K562 (cell line): ENCODE measurements around the gene ZNF302. TPM values are rescaled to one million over a fixed set of nuclear protein-coding genes. Genes with fewer than 3 reads are reported as not detected.

Experiments
- CHD1 ChIP-seq: fragments of 200-600 bp; sonication (generic); IDR thresholded peaks from one replicate; pipeline ENCODE4 v1.6.1; 2012; ENCODE audit warnings: mild to moderate bottlenecking, moderate library complexity, low read length, inconsistent platforms
- E2F6 ChIP-seq, 2 experiments: IDR thresholded peaks; 2 replicates each; pipeline ENCODE4 v1.6.1; 2011; ENCODE audit warnings: borderline replicate concordance in 1 of 2, control low read depth in 1 of 2, low read depth in 1 of 2, low read length in 1 of 2, mild to moderate bottlenecking in 1 of 2, mixed read lengths in 1 of 2, moderate library complexity in 1 of 2; ENCODE audit not compliant: insufficient read depth in 1 of 2, insufficient read length in 1 of 2, poor library complexity in 1 of 2, severe bottlenecking in 1 of 2; ENCODE audit errors: extremely low read depth in 1 of 2
- JUND ChIP-seq, 2 experiments: IDR thresholded peaks; 2 replicates in 1 of 2; 3 replicates in 1 of 2; pipeline ENCODE4 v1.6.1; 2011; ENCODE audit warnings: borderline replicate concordance in 2 of 2, low read depth in 2 of 2, low read length in 2 of 2, improper control_type of control experiment in 1 of 2, missing biosample characterization in 1 of 2, missing genetic modification characterization in 1 of 2, missing genetic modification reagents in 1 of 2
- MAX ChIP-seq: sonication (generic); formaldehyde crosslinking; IDR thresholded peaks from 2 replicates; pipeline ENCODE4 v1.9.0; 2022; ENCODE audit warnings: mild to moderate bottlenecking, missing genetic modification reagents
- NR2C2 ChIP-seq, 2 experiments: fragments of 200-800 bp in 1 of 2; sonication (Bioruptor generic) in 1 of 2; sonication (generic) in 1 of 2; formaldehyde crosslinking in 1 of 2; IDR thresholded peaks; 2 replicates each; pipeline versions ENCODE4 v1.6.1 to v1.8.0; 2016 to 2022; ENCODE audit warnings: mild to moderate bottlenecking in 1 of 2, missing compliant biosample characterization in 1 of 2, missing genetic modification characterization in 1 of 2, missing genetic modification reagents in 1 of 2
- PPARD ChIP-seq: fragments of 250-450 bp; sonication (Bioruptor Pico); IDR thresholded peaks from 2 replicates; pipeline ENCODE4 v1.8.0; 2022; ENCODE audit warnings: inconsistent platforms, mild to moderate bottlenecking, moderate library complexity
- ZNF407 ChIP-seq: fragments of 450-650 bp; IDR thresholded peaks from 2 replicates; pipeline ENCODE4 v1.6.1; 2016; ENCODE audit warnings: low read depth
- polyA plus RNA-seq, 8 experiments: library from polyadenylated mRNA; depleted of rRNA in 4 of 8; stranded (reverse) in 5 of 8; unstranded in 3 of 8; fragments of >200 nt; fragmentation: Nextera tagmentation in 2 of 8; fragmentation: Illumina TruSeq in 1 of 8; extraction: Ambion mirVana in 2 of 8; extraction: Trizol in 1 of 8; gene quantifications; 2 replicates each; pipeline versions ENCODE4 v1.2.1 to v1.2.3, GENCODE V29; 2011 to 2014; ENCODE audit warnings: inconsistent platforms in 1 of 8, missing spikeins in 1 of 8
- total RNA-seq, 7 experiments: library from RNA; depleted of rRNA in 6 of 7; stranded (reverse); fragments of >200 nt in 6 of 7; fragmentation: Illumina TruSeq in 2 of 7; extraction: Trizol in 2 of 7; gene quantifications; 2 replicates each; pipeline versions ENCODE4 v1.2.1 to v1.2.3, GENCODE V29; 2011 to 2021; ENCODE audit warnings: low replicate concordance in 1 of 7
- TF ChIP-seq, protein P1 (sequence below): fragments of 250-450 bp; sonication (Bioruptor Pico); IDR thresholded peaks from 2 replicates; pipeline ENCODE4 v1.4.0; 2020; ENCODE audit warnings: borderline replicate concordance
- TF ChIP-seq, protein P2 (sequence below): sonication (generic); formaldehyde crosslinking; IDR thresholded peaks from 2 replicates; pipeline ENCODE4 v1.8.1; 2022; ENCODE audit warnings: missing genetic modification reagents

Gene ZNF302
- total and polyA plus RNA-seq, 9 of the 15 experiments (the other 6 are each of a cell fraction or from before 2014, with no cell fraction given): 0.08 to 1.0 (median 0.27) TPM; not detected in 1

DNA sequence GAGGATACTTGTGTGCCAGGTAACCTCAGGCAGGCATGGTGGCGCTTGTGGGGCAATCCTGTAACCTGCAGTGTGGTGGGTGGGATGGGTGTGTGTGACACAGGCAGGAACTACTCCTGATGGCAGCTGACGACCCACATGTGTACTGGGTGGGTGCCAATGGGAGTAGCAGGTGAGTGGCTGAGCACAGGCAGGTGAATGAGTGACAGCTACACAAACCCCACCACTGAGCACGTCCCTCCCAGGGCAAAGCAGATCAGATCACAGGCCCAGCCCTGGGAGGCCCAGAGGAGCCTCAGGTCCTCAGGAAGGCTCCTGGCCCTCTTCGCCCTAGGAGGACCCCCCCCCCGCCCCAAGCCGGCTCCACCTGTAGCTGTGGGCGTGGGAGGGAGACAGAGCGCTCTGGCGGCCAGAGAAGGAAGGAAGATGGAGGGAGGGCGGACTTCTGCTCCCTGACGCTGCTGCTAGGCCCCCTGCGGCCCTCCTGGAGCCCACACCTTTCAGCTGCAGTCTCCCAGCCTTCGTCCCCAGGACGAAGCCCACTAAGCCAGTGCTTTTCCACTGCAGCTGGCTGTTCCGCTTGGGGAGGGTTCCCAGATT, 55.2 kb downstream of the ZNF302 start (continued):
- TF ChIP-seq NR2C2 (CRISPR knock-in tag; IDR thresholded peaks at IDR 0.05): no peak
- no peak for TF ChIP-seq NR2C2 (tag; IDR thresholded peaks at IDR 0.05)
- TF ChIP-seq, protein P1, sequence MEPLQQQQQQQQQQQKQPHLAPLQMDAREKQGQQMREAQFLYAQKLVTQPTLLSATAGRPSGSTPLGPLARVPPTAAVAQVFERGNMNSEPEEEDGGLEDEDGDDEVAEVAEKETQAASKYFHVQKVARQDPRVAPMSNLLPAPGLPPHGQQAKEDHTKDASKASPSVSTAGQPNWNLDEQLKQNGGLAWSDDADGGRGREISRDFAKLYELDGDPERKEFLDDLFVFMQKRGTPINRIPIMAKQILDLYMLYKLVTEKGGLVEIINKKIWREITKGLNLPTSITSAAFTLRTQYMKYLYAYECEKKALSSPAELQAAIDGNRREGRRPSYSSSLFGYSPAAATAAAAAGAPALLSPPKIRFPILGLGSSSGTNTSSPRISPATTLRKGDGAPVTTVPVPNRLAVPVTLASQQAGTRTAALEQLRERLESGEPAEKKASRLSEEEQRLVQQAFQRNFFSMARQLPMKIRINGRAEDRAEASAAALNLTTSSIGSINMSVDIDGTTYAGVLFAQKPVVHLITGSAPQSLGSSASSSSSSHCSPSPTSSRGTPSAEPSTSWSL (CRISPR knock-in tag): no peak
- TF ChIP-seq, protein P2, sequence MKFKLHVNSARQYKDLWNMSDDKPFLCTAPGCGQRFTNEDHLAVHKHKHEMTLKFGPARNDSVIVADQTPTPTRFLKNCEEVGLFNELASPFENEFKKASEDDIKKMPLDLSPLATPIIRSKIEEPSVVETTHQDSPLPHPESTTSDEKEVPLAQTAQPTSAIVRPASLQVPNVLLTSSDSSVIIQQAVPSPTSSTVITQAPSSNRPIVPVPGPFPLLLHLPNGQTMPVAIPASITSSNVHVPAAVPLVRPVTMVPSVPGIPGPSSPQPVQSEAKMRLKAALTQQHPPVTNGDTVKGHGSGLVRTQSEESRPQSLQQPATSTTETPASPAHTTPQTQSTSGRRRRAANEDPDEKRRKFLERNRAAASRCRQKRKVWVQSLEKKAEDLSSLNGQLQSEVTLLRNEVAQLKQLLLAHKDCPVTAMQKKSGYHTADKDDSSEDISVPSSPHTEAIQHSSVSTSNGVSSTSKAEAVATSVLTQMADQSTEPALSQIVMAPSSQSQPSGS (CRISPR knock-in tag): no peak
- peak; percentile 14 for TF ChIP-seq CHD1
- no peak for TF ChIP-seq PPARD (CRISPR knock-in tag)
- TF ChIP-seq ZNF407: no peak
- TF ChIP-seq MAX: no peak
- TF ChIP-seq E2F6 (IDR thresholded peaks at IDR 0.05; ENCODE audit: borderline replicate concordance in 1 of 2, extremely low read depth in 1 of 2, insufficient read depth in 1 of 2, insufficient read length in 1 of 2, low read depth in 1 of 2, low read length in 1 of 2, poor library complexity in 1 of 2, severe bottlenecking in 1 of 2): peak in 1 of 2 experiments; percentile 16
- no peak for TF ChIP-seq JUND (IDR thresholded peaks at IDR 0.05; ENCODE audit: borderline replicate concordance, low read depth, low read length)
- TF ChIP-seq JUND (tag; IDR thresholded peaks at IDR 0.05; ENCODE audit: borderline replicate concordance, low read depth, low read length): no peak
